Gastrocnemius medialis (tissue), 4 donors: ENCODE data around the gene ADAM20.

ENCODE experiments used
- CTCF ChIP-seq, 5 experiments: fragments of 450-650 bp in 3 of 5; fragments of 200-600 bp in 2 of 5; sonication (generic) in 2 of 5; IDR thresholded peaks in 4 of 5; conservative IDR thresholded peaks in 1 of 5; 1 replicate in 4 of 5; 2 replicates in 1 of 5; pipeline ENCODE4 v1.5.1; 2016 to 2019; ENCODE audit warnings: antibody characterized with exemption in 5 of 5, mild to moderate bottlenecking in 3 of 5, moderate library complexity in 3 of 5
- POLR2A ChIP-seq, 2 donors: fragments of 450-650 bp; IDR thresholded peaks; one replicate each; pipeline ENCODE4 v1.6.1; 2017; ENCODE audit warnings: antibody characterized with exemption in 2 of 2, mild to moderate bottlenecking in 2 of 2, moderate library complexity in 2 of 2

- no peak for TF ChIP-seq CTCF (IDR thresholded peaks at IDR 0.05 in 4 of 5, conservative IDR thresholded peaks at IDR 0.05 in 1 of 5)
- TF ChIP-seq POLR2A (IDR thresholded peaks at IDR 0.05) = no peak
Measured at GRCh38 chr14:70555890-70556289, 21.1 kb upstream of the ADAM20 start.
